ENCODE measurements around the gene ST3GAL2. TPM values are rescaled to one million over a fixed set of nuclear protein-coding genes. Genes with fewer than 3 reads are reported as not detected.
"Not testable (repeated sequence)": the region's sequence is repeated elsewhere in the genome, so short reads cannot be mapped to it uniquely, and the experiment has no call there.

The ST3GAL2 gene
- polyA plus RNA-seq, 1 donor = 24.1 TPM

- no peak for DNase-seq (ENCODE audit: low read depth)
Measured at GRCh38 chr16:70467608-70468007, 28.7 kb upstream of the ST3GAL2 start.

GRCh38 chr16:70467113-70467512 is 28.2 kb upstream of the ST3GAL2 start:
- DNase-seq (ENCODE audit: low read depth) = no peak

- no peak for DNase-seq (ENCODE audit: low read depth)
Measured at GRCh38 chr16:70466805-70467076, 27.8 kb upstream of the ST3GAL2 start.

GRCh38 chr16:70465999-70466804 is 27.3 kb upstream of the ST3GAL2 start:
- no peak for DNase-seq (ENCODE audit: low read depth)

- no peak for DNase-seq (ENCODE audit: low read depth)
Measured at GRCh38 chr16:70463235-70463634, 24.3 kb upstream of the ST3GAL2 start.

GRCh38 chr16:70460737-70461261 is 21.9 kb upstream of the ST3GAL2 start:
- DNase-seq (ENCODE audit: low read depth) = no peak

- no peak for DNase-seq (ENCODE audit: low read depth)
Measured at GRCh38 chr16:70457446-70458166, 18.7 kb upstream of the ST3GAL2 start.

- no peak for DNase-seq (ENCODE audit: low read depth)
Measured at GRCh38 chr16:70455910-70456309, 17.0 kb upstream of the ST3GAL2 start.

- DNase-seq (ENCODE audit: low read depth) = no peak
Measured at GRCh38 chr16:70454222-70455034, 15.5 kb upstream of the ST3GAL2 start, which contains the start of gene FCSK. Gene FCSK (plus strand): TSS chr16:70454595. CDS start chr16:70463191, 8,596 bp downstream.

- DNase-seq (ENCODE audit: low read depth) = no peak
Measured at GRCh38 chr16:70453892-70454221, 15.0 kb upstream of the ST3GAL2 start.

- DNase-seq (ENCODE audit: low read depth) = no peak
Measured at GRCh38 chr16:70453117-70453891, 14.4 kb upstream of the ST3GAL2 start.

GRCh38 chr16:70451004-70451340 is 12.1 kb upstream of the ST3GAL2 start:
- DNase-seq (ENCODE audit: low read depth) = not testable (repeated sequence)

GRCh38 chr16:70450142-70451003 is 11.5 kb upstream of the ST3GAL2 start:
- not testable (repeated sequence) for DNase-seq (ENCODE audit: low read depth)

- no peak for DNase-seq (ENCODE audit: low read depth)
Measured at GRCh38 chr16:70448075-70448474, 9.2 kb upstream of the ST3GAL2 start.

GRCh38 chr16:70444249-70445063 is 5.6 kb upstream of the ST3GAL2 start:
- DNase-seq (ENCODE audit: low read depth) = no peak

- DNase-seq (ENCODE audit: low read depth) = no peak
Measured at GRCh38 chr16:70442344-70442743, 3.4 kb upstream of the ST3GAL2 start.

GRCh38 chr16:70441406-70441990 is 2.6 kb upstream of the ST3GAL2 start:
- no peak for DNase-seq (ENCODE audit: low read depth)

GRCh38 chr16:70440009-70440692 is 1.3 kb upstream of the ST3GAL2 start:
- DNase-seq (ENCODE audit: low read depth) = no peak

- DNase-seq (ENCODE audit: low read depth) = no peak
Measured at GRCh38 chr16:70438585-70438968, 323 bp downstream of the ST3GAL2 start.

Data from forelimb muscle (tissue), 1 donor.